Measurements from ENCODE around the gene SMIM41.

SMIM41 gene

GRCh38 chr12:52082988-52083637 is 3.6 kb downstream of the SMIM41 start:
- DNase-seq (ENCODE audit: low read depth in 1 of 2, low spot score in 1 of 2) = peak in 1 of 2 experiments; percentile 59
- no peak for TF ChIP-seq SPI1 (IDR thresholded peaks at IDR 0.05; ENCODE audit: borderline replicate concordance, low read depth)
- TF ChIP-seq CTCF (IDR thresholded peaks at IDR 0.05; ENCODE audit: insufficient read depth, low read length) = peak; percentile 96
- no peak for TF ChIP-seq POLR2AphosphoS5 (IDR thresholded peaks at IDR 0.05; ENCODE audit: low read depth)
- no peak for TF ChIP-seq REST (IDR thresholded peaks at IDR 0.05; ENCODE audit: insufficient replicate concordance, low read depth)
- Histone ChIP-seq H3K27me3 (ENCODE audit: insufficient read depth, poor library complexity, severe bottlenecking) (peaks cover 6% of the 10 kb centered on the region), H3K27ac (replicated peaks) (no peak overlapping the region), H3K4me3 (replicated peaks; ENCODE audit: insufficient read depth, low read length) (no peak overlapping the region)

- DNase-seq (ENCODE audit: low read depth in 1 of 2, low spot score in 1 of 2) = no peak
- Histone ChIP-seq H3K4me3 (replicated peaks; ENCODE audit: insufficient read depth, low read length) (no peak overlapping the region), H3K27ac (replicated peaks) (no peak overlapping the region), H3K27me3 (ENCODE audit: insufficient read depth, poor library complexity, severe bottlenecking) (peaks cover 6% of the 10 kb centered on the region)
- TF ChIP-seq CTCF (IDR thresholded peaks at IDR 0.05; ENCODE audit: insufficient read depth, low read length) (no peak), SPI1 (IDR thresholded peaks at IDR 0.05; ENCODE audit: borderline replicate concordance, low read depth) (no peak), REST (IDR thresholded peaks at IDR 0.05; ENCODE audit: insufficient replicate concordance, low read depth) (no peak), GABPA (IDR thresholded peaks at IDR 0.05; ENCODE audit: low read depth) (no peak), POLR2AphosphoS5 (IDR thresholded peaks at IDR 0.05; ENCODE audit: low read depth) (no peak)
Observed at GRCh38 chr12:52083638-52083996, 4.1 kb downstream of the SMIM41 start.

DNA sequence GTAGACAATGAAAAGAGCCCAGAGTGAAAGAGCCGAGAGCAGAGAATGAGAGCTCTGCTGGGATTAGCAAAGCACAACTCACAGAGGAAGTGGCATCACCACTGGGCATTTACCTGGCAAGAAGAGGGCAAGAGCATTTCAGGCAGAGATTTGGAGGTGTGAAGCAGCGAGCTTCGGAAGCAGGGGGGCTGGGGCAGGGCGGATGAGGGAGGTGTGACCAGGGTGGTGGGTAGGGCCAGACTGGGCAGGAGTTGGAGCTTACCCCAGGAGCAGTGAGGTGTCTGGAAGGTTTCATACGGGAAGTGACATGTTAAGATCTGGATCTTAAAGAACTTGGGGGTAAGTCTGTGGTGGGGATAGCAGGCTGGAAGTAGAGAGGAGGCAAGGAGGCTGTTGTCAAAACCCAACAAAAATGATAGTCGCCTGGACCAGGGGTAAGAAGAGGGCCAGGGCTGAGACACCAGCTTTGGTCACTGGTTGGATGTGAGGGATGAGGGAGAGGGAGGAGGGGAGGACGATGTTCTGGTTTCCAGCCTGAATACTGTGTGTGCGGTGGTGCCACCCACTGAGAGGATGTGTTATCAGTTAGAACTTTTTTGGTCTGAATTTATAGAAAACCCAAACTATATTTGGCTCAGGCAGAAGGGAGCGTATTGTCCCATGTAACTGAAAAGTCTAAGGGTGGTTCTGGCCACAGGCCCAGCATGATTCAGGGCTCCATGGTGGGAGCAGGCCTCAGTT is 5.2 kb downstream of the SMIM41 start:
- Histone ChIP-seq H3K27me3 (ENCODE audit: insufficient read depth, poor library complexity, severe bottlenecking) (peaks cover 7% of the 10 kb centered on the region), H3K4me3 (replicated peaks; ENCODE audit: insufficient read depth, low read length) (no peak overlapping the region), H3K27ac (replicated peaks) (no peak overlapping the region)
- TF ChIP-seq GABPA (IDR thresholded peaks at IDR 0.05; ENCODE audit: low read depth) = no peak
- TF ChIP-seq SPI1 (IDR thresholded peaks at IDR 0.05; ENCODE audit: borderline replicate concordance, low read depth) = no peak
- no peak for TF ChIP-seq CTCF (IDR thresholded peaks at IDR 0.05; ENCODE audit: insufficient read depth, low read length)
- no peak for TF ChIP-seq POLR2AphosphoS5 (IDR thresholded peaks at IDR 0.05; ENCODE audit: low read depth)
- no peak for TF ChIP-seq REST (IDR thresholded peaks at IDR 0.05; ENCODE audit: insufficient replicate concordance, low read depth)
- DNase-seq (ENCODE audit: low read depth in 1 of 2, low spot score in 1 of 2) = no peak

Measured in HL-60 (cell line).